IPS-NIHi7 (cell line): Measurements from ENCODE around the gene TAOK1.

Experiments used
- DNase-seq: peaks from one replicate; pipeline ENCODE4 v3.0.0; 2012; ENCODE audit warnings: mixed read lengths; ENCODE audit errors: extremely low spot score

TAOK1 gene

DNA sequence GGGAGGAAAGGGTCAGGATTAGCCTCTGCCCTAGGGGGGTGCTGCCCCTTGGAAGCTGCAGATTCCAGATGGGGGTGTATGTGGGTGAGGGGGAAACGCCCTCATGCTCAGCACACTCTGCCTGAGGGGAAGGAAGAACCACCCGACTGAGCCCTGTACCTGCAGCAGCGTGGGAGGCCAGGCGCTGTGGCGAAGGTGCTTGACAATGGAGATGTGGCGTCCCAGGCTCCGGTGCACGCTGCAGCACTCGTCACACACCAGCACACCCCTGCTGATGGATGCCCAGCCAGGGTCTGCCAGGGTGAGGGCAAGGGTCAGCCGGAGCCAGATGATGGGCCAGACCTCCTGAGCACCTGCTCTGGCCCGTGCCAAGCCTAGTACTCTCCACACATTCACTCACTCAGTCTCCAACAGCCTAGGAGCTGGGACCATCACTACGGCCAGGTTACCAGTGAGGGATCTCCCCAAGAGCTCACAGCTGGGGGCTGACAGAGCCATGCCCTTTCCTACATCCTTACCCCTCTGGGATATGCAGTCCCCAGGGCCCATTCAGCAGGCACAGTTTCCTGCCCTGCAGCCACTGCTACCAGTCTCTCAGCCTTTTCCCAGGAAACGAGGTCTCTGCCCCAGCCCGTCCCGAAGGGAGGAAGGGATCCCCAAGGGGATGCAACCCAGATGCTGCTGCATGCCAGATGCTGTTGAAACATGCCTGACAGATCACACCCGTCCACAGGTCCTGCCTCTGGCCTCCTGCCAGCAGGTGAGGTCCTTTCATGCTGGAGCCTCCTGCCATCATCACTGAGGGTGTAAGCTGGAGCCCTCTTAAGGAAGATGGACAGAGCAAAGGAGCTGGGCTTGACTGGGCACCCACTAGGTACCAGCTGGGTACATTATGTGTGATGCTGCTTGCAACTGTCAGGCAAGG is 193.4 kb downstream of the TAOK1 start:
- DNase-seq: no peak

GRCh38 chr17:29584452-29585079 is 194.4 kb downstream of the TAOK1 start:
- DNase-seq: no peak

DNA sequence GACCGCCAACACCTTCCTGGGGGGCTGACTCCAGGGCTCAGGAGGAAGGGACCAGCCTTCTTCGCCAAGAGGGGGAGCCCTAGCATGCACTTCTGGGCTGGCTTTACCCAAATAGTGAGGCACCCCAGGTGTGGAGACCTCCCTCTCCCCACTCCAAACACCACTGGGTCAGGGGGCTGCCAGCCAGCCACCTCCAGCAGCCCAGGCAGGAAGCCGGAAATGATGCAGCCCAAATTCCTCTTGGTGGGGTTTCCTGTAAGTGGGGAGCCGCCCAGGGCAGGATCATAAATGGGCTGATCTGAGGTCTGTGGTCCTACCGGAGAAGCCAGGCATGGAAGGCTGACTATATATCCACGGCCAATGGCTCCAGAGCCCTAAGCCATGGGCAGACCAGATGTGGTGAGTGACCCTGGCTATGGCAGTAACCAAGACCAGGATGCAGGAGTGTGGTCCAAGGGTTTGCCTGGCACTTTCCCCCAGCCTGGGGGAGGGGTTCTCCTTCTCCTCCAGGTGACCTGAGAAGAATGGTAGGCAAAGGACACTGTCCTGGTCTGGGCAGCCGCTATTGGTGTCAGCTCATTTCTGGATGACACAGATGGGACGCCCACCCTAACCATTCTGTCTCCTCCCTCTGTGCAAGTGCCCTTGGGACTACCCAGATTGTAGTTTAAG is 195.1 kb downstream of the TAOK1 start:
- DNase-seq: peak; percentile 31

DNA sequence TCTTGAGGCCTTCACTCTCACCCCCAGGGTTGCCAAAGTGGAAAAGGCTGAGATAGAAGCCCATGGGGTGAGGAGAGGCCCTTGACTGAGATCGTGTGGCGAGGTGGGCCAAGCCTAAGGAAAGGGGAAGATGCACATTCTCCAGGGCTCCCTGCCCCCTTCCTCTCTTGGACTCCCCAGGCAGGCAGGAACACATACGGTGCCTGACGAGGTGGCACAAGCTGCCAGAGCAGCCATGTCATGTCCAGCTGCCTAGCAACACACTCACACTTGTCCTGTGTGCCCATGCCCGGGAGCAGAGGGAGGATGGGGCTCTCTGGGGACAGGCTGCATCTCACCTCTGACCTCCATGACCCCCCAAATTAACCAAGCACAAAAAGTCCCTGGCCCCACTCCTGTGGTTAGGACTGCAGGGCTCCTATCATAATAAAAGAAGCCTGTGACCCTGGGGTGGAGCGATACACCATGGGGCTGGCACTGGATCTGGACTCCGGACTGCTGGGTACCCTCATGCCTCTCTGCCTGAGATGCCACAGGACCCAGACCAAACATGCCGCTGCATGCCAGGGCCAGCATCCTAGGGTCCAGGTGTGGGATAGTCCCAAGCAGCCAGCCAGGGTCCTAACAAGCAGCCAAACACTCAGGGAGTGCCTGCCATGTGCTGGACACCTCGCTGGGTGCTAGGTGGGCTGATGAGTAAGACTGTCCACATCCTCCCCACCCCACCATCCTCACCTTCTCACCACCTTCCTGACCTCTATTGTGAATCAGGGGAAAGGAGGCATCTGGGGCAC is 196.7 kb downstream of the TAOK1 start:
- no peak for DNase-seq

DNA sequence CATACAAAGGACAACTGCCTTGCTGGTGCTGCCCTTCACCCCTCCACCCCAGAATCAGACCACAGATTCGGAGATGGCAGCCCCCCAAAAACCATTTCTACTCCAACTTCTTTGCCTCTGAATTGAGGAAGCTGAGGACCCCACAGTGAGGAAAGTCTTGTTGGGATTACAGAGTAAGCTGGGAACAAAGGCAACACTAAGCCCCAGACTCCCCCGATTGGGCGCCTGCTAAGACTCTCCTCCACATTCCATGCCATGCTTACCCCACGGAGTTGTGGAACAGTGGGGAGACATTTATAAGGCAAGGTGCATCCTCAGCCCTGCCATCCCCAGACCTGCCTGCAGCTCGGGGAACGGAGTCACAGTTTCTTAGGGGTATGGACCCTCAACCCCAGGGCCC is 197.4 kb downstream of the TAOK1 start:
- DNase-seq: no peak

GRCh38 chr17:29588017-29588561 is 197.9 kb downstream of the TAOK1 start:
- DNase-seq: no peak

DNA sequence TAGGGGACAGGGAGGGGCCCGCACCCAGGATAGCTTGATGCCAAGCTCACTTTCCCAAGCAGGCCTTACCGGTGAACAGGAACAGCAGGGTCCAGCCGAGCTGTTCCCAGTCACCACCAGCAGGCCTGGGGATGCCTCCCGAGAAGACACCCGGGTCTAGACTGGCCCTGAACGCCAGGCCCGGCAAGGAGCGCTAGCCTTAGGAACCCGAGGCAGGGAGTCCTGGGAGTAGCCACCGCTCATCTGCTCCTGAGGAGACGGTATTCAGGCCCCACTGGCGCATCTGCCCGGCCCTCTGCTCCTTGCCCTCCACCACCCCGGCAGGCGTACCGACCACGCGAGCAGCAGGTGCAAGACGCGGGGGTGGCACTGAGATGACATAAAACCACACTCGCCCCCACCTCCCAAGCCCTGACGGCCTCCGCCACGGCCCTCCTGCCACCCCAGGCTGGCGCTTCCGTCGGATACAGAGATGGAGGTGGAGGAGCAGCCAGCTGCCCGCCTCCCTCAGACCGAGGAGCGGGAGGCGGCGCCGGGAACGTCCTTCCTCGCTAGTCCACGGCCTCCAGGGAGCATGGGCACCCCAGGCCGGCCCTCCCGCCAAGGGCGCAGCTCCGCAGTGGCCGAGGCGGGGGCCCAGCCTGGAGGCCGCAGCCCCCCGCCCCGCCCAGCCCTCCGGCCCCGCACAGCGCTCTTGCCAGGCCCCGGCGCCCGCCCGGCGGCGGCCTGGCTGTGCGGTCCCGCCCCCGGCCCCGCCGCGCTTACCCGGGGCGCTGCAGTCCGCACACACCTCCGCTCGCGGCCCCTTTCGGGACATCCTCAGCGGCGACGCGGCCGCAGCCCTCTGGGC is 198.6 kb downstream of the TAOK1 start:
- peak; percentile 52 for DNase-seq

GRCh38 chr17:29589524-29590410 is 199.6 kb downstream of the TAOK1 start, which contains the start of gene GIT1:
GIT1 (minus strand) TSS chr17:29589648; CDS start chr17:29589378, 270 bp downstream.
- peak; percentile 91 for DNase-seq

GRCh38 chr17:29590411-29591145 is 200.4 kb downstream of the TAOK1 start:
- no peak for DNase-seq

DNA sequence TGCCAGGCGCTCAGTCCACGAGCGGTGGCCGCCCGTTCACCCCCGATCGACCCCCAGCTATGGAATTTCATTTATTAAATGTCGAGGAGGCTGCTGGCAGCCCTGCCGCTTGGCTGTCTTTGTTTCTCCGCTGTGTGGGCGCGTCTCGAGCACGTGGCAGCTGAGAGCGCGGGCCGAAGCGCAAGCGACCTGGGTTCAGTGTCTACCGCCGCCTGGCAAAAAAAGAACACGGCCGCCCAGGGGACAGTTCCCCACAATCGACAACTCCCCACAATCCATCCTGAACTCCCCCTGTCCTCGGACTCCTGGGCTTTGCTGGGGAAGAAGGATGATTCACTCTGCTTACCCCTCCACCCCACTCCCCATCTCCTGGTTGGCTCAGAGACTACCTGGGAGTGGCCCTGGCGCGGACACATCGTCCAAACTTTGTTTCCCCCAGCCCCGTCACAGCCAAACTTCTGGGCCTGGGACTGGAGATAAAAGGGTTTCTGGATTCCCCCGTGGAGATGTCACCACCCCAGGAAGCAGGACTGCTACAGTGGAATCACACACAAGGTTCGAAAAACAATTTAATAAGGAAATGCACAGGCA is 201.1 kb downstream of the TAOK1 start:
- DNase-seq: peak; percentile 73

DNA sequence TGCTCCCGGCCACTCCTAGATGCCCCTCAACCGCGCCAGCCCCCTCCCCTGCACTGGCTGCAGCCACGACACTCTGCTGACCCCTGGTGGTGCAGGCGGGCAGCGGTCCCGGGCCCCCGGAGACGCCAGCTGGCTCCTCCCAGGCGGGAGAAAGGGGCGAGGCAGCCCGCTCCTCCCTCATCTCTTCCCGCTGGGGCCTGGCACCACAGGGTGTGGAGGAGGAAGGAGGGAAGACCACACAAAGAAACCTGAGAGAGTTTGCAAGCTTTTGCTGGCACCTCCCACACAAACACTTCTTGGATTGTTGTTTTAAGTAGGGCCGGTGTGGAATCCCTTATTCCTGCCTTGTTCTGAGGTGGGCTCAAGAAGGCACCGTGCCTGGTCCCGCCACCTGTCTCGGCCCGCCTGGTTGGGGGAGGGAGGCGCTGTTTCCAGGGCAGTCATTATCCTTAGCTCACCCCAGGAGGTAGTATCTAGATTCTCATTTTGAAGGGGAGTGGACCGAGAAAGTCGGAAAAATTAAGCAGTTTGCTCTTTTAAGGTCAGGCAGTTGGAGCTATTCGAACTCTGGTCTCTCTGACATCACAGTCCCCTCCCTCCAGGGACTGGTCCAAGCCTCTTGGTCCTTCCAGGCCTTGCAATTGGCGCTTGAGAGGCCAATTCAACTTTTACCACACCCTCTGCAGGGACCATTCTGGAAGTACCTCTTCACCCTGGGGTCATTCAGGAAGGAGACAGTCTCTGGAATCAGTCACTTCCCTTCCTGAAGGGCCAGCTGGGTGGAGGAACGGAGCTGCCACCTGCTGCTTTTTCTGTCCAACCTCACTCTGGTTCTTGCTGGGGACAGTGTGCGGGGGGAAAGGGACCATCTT is 201.8 kb downstream of the TAOK1 start:
- DNase-seq: peak; percentile 90

DNA sequence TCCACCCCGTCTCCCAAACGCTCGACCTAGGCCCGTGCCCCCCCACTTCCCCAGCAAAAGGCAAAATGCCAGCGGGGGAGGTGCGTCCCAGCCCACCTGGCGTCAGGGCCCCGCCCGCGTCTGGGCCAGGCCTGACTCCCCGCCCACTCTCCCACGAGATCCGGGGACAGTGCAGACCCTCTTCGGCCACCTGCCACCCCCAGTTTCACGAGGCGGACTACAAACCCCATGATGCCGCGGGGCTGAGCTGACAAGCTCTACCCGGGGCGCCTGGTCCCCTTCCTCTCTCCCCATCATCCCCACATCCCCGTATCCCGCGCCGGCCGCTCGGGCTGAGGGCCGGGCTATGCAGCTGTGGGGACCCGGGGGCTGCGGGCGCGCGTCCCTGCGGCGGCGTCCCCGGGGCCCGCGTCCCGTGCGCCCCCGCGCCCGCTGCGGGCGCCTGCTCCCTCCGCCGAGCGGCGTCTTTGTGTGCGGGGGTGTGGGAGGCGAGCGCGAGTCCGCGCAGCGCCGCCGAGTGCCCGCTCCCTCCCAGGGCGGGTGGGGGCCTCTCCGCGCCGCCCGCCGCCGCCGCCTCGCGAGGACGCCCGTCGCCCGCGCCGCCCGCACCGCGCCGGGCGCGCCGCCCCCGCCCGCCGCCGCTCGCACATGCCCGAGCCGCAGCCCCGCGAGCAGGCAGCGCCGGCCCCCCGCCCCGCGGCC is 202.8 kb downstream of the TAOK1 start, which contains the start of gene ANKRD13B:
ANKRD13B (plus strand) TSS at position 283 of the 702 bp plus-strand sequence. CDS start 490 bp downstream, outside the sequence.
- DNase-seq: no peak

DNA sequence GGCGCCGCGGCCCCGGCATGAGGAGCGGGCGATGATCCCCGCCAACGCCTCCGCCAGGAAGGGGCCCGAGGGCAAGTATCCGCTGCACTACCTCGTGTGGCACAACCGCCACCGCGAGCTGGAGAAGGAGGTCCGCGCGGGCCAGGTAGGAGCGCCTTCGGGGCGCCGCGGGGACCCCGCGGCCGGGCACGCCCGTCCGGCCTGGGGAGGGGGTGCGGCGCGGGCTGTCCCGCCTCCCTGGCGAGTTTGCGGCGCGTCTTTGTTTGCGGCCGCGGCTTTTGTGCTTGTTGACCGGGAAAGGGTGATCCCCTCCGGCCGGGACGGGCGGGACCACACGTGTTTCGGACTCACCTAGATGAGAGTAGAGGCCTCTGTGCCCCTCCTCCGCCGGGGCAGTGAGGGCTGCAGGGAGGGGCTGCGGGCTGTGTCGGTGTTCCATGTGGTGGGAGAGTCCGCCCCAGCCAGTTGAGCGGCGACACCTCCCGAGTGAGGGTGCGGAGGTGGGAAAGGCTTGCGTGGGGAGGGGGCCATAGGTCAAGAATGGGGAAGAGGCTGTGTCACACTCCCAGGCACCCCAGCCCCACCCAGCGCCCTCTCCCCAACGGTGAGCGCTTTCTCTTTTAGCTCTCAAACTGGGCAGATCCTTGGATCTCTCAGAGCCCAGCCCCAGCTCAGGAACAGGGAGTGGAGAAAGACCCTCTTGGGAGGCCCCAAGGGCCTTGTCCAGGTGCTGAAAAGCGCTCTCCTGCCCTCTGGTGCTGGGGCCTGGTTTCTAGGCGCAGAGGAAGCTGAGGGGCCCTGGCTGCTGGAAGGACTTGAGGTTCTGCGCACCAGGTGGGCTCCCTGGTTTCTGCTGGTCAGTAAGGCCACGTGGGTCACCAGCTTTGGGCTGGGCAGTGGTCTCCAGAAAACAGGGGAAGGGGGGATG is 203.7 kb downstream of the TAOK1 start:
- peak; percentile 69 for DNase-seq

GRCh38 chr17:29594519-29595090 is 204.4 kb downstream of the TAOK1 start:
- no peak for DNase-seq
